Loucy (cell line): Measurements from ENCODE around the gene LRRC4C.

Source experiments
- CTCF ChIP-seq: fragments of 200-600 bp; sonication (generic); conservative IDR thresholded peaks from 2 replicates; pipeline ENCODE4 v1.5.1; 2014; ENCODE audit warnings: mild to moderate bottlenecking, antibody characterized with exemption, low read length
- EZH2phosphoT487 ChIP-seq: fragments of 200-600 bp; IDR thresholded peaks from 2 replicates; pipeline ENCODE4 v1.6.1; 2018; ENCODE audit warnings: antibody characterized with exemption, mild to moderate bottlenecking, moderate library complexity, borderline replicate concordance

- TF ChIP-seq CTCF = no peak
- no peak for TF ChIP-seq EZH2phosphoT487
Observed at GRCh38 chr11:41190437-41191082, 268.9 kb downstream of the LRRC4C start.
